OCI-M2 (cell line): ENCODE data around the gene CLDN25.
A peak's percentile ranks its signal among the peaks of the same experiment; 100 is the strongest.
"Not testable (repeated sequence)": the region's sequence is repeated elsewhere in the genome, so short reads cannot be mapped to it uniquely, and the experiment has no call there.

Source experiments
- DNase-seq: peaks from one replicate; lab custom pipeline; 2025; ENCODE audit not compliant: unreplicated experiment; lab: John Stamatoyannopoulos, UW

Gene CLDN25

DNA sequence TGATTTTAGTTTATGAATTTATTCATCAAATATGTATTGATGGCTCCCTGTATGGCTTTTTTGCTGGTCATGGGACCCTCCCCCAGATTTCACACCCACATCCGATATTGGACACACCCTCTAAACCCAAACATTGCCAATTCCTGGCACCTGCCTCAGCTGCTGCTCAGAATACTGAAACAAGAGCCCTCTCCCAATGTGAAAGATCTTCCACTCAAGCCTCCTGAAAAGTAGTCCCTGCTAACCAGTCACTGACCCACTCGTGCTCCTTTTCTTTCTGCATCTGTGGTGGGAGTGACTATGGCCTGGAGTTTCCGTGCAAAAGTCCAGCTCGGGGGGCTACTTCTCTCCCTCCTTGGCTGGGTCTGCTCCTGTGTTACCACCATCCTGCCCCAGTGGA lies at the start of gene CLDN25:
Gene CLDN25 (plus strand): TSS at position 301 of the 400 bp plus-strand sequence. CDS start 0 bp downstream, at position 301.
- no peak for DNase-seq

- DNase-seq: no peak
Observed at GRCh38 chr11:113730887-113731726, 48.5 kb upstream of the CLDN25 start.

- no peak for DNase-seq
Observed at GRCh38 chr11:113732092-113732491, 47.5 kb upstream of the CLDN25 start.

DNA sequence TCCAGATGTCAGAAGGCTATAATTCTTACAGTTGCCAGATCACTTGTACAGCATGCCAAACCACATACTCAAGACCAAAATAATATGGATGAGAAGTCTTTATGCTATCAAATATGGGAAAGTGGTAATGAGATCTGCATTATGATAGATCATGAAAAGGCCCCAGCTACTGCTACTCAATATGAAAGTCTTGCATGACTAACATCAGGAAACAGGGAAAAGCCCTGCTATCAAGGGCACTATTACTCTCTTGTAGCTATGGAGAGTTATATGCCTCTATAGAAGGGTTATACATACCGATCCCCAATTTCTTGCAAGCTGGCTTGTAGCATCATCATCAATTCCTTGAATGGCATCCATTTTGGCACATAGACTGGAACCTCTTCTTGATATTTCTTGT lies 43.3 kb upstream of the CLDN25 start:
- DNase-seq: no peak

DNA sequence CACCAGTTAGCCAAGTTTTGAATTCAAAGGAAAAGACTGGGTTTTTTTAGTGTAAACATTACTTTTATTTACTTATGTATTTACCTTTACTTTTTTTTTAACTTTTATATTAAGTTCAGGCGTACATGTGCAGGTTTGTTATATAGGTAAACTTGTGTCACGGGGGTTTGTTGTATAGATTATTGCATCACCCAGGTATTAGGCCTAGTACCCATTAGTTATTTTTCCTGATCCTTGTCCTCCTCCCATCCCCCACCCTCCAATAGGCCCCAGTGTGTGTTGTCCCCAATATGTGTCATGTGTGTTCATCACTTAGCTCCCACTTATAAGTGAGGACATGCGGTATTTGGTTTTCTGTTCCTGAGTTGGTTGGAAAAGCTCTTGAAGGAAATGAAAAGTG lies 26.7 kb upstream of the CLDN25 start:
- no peak for DNase-seq

- no peak for DNase-seq
Observed at GRCh38 chr11:113760241-113760640, 19.4 kb upstream of the CLDN25 start.

DNA sequence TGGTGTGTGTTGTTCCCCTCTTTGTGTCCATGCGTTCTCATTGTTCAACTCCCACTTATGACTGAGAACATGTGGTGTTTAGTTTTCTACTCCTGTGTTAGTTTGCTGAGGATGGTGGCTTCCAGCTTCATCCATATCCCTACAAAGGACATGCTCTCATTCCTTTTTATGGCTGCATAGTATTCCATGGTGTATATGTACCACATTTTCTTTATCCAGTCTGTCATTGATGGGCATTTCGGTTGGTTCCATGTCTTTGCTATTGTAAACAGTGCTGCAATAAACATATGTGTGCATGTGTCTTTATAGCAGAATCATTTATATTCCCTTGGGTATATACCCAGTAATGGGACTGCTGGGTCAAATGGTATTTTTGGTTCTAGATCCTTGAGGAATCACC lies 16.6 kb upstream of the CLDN25 start:
- DNase-seq: not testable (repeated sequence)

DNA sequence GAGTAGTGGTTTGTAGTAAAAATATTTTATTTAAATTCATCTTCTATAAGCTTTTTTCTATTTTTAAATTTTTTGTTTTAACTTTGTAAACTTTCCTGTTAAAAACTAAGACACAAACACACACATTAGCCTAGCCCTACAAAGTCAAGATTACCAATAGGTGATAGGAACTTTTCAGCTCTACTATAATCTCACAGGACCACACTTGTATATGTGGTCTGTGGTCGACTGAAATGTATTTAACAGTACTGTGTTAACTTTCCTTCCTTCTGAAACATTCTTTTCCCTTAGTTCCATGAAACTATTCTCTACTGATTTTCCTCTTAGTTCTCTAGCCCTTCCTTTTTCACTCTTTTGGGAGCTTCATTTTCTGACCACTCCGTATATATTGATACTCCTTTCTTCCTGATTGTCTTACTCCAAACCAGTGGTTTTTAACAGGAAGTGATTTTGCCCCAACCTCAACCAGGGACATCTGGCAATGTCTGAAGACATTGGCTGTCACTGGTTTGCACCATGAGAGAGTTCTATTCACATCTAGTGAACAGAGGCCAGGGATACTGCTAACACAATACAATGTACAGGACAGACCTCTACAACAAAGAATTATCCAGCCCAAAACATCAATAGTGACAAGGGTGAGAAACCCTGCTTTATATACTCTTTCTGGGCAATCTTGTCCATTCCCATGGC lies 14.9 kb upstream of the CLDN25 start:
- DNase-seq: no peak

DNA sequence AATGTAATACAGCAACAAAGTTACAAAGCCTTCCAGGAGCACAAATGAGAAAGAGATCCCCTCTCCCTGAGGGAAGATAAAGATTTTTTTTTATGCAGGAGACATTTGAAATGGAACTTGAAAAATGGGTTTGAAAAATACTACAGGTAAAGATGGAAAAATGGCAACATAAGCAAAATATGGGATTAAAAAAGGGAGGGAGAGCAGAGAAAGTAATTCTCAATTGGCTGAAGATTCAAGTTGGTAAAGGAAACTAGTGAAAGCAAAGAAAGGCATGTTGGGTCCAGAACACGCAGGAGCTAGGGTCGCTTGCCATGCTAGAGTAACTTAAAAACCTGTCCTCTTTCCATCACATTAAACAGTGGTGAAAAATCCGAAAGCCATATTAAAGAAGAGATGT lies 7.6 kb upstream of the CLDN25 start:
- no peak for DNase-seq

GRCh38 chr11:113773092-113773415 lies 6.5 kb upstream of the CLDN25 start:
- DNase-seq: no peak

- peak; percentile 73 for DNase-seq
Observed at GRCh38 chr11:113773416-113774173, 6.0 kb upstream of the CLDN25 start, which contains the start of gene ZW10. Gene ZW10 (minus strand): TSS chr11:113773692. CDS start chr11:113773666, 26 bp downstream.

DNA sequence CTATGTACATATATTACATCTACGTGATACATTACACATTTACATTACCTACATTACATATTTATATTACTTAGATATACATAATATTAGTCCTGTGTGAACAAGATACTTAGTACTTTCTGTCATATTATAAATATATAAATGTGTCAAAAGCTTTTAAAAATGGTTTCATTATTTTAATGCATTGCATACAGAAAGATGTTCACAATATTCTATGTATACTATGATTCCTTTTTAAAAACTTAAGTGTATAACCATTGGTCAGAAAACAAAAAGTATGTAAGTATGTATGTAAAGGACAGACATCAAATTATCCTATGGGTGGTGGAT lies 5.5 kb upstream of the CLDN25 start:
- DNase-seq: no peak

- DNase-seq: no peak
Observed at GRCh38 chr11:113778111-113778910, 1.3 kb upstream of the CLDN25 start.

- DNase-seq: no peak
Observed at GRCh38 chr11:113781682-113782081, 2.1 kb downstream of the CLDN25 start.

DNA sequence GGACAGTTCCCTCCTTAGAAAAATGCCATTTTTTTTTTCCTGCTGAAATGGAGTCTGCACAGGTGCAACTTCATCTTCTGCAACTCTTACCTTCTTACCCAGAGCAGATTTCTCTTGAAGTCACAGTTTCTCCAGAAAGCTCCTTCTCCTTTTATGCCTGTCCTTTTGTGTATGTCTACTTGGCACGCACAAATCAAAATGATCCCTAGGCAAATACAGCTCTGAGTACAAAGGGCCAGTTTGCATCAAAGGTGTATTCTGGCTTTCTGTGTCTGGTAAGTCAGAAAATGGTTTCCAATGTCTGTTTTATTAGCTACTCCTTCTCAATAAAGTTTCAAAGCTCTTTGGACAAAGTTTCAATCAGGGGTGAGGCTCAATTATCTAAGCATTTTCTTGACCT lies 2.5 kb downstream of the CLDN25 start:
- DNase-seq: no peak

DNA sequence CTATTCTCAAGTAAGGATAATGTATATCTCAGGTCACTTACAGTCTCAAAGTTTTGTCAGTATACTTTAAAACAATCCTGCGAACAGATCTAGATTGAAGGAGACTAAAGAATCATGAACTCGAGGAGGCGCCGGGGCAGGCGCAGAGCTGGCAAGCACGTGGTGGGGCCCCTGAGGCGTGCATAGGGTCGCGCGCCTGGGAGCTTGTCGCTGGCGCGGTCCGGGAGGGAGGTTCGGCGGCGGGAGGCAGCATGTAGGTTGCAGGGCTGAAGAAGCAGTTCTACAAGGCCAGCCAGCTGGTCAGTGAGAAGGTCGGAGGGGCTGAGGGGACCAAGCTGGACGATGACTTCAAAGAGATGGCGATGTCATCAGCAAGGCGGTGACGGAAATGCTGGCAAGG lies 9.4 kb downstream of the CLDN25 start:
- not testable (repeated sequence) for DNase-seq

GRCh38 chr11:113789675-113790320 lies 10.2 kb downstream of the CLDN25 start:
- DNase-seq: no peak

GRCh38 chr11:113796663-113797259 lies 17.2 kb downstream of the CLDN25 start:
- DNase-seq: peak; percentile 9

DNA sequence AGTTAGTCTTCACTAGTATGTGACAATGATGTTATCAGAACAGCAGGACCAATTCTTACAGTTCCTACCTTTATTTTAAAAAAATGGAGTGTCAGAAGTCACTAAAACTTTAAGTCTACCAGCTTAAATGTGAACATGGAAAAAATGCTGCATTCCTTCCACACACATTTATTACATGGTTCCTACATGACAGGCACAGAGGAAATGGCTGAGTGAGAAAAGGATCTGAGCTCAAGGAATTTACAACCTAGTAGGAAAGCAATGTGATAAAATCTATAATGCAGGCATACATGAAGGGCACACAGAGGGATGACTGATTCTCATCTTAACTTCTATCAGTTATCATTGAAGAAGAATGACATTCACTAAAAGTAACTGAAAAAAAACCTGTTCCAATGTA lies 23.0 kb downstream of the CLDN25 start:
- no peak for DNase-seq

- DNase-seq: no peak
Observed at GRCh38 chr11:113805640-113806039, 26.0 kb downstream of the CLDN25 start.
